Endodermal cell (in vitro differentiated cells): ENCODE results near the gene PCK2. TPM values are rescaled to one million over a fixed set of nuclear protein-coding genes. Genes with fewer than 3 reads are reported as not detected.

ENCODE experiments used
- DNase-seq: peaks from one replicate; pipeline ENCODE4 v3.0.0-alpha.2; 2017
- H3K27ac ChIP-seq: 2 replicates; pipeline ENCODE4 v1.5.1; 2013; ENCODE audit warnings: mild to moderate bottlenecking, low read depth, low read length, moderate library complexity
- H3K27me3 ChIP-seq: 2 replicates; pipeline ENCODE4 v1.6.1; 2013; ENCODE audit warnings: mild to moderate bottlenecking, low read length, moderate library complexity; ENCODE audit not compliant: insufficient read depth, control insufficient read depth, poor library complexity, severe bottlenecking
- H3K36me3 ChIP-seq: 2 replicates; pipeline ENCODE4 v1.7.0; 2013; ENCODE audit warnings: mild to moderate bottlenecking, low read length, moderate library complexity; ENCODE audit not compliant: control insufficient read depth, insufficient read depth
- H3K4me1 ChIP-seq: one replicate; pipeline ENCODE4 v1.7.0; 2013; ENCODE audit warnings: low read length; ENCODE audit not compliant: control insufficient read depth, insufficient read depth
- H3K4me3 ChIP-seq: 2 replicates; pipeline ENCODE4 v1.5.1; 2013; ENCODE audit warnings: mild to moderate bottlenecking, low read length, moderate library complexity
- H3K9ac ChIP-seq: 2 replicates; pipeline ENCODE4 v1.6.1; 2013; ENCODE audit warnings: mild to moderate bottlenecking, low read length, moderate library complexity; ENCODE audit not compliant: poor library complexity, severe bottlenecking; ENCODE audit errors: extremely low read depth
- H3K9me3 ChIP-seq: 2 replicates; pipeline ENCODE4 v1.6.1; 2013; ENCODE audit warnings: mild to moderate bottlenecking, low read length, moderate library complexity; ENCODE audit not compliant: control insufficient read depth
- H3K27ac Mint-ChIP-seq: 2 replicates; pipeline ENCODE4 v1.8.0; 2020; ENCODE audit warnings: mixed read lengths
- H3K27me3 Mint-ChIP-seq: 2 replicates; pipeline ENCODE4 v1.8.0; 2021; ENCODE audit warnings: mild to moderate bottlenecking, mixed read lengths; ENCODE audit not compliant: insufficient read depth
- H3K36me3 Mint-ChIP-seq: 2 replicates; pipeline ENCODE4 v1.8.0; 2020; ENCODE audit warnings: low read depth, mixed read lengths
- H3K4me1 Mint-ChIP-seq: 2 replicates; pipeline ENCODE4 v1.8.0; 2020; ENCODE audit warnings: mixed read lengths
- H3K4me3 Mint-ChIP-seq: 2 replicates; pipeline ENCODE4 v1.8.0; 2020; ENCODE audit warnings: mild to moderate bottlenecking, moderate library complexity, mixed read lengths
- H3K9me3 Mint-ChIP-seq: 2 replicates; pipeline ENCODE4 v1.8.0; 2020; ENCODE audit warnings: mild to moderate bottlenecking, mixed read lengths
- CTCF ChIP-seq: fragments of 200-600 bp; sonication (generic); conservative IDR thresholded peaks from 2 replicates; pipeline ENCODE4 v1.5.0; 2021; ENCODE audit warnings: antibody characterized with exemption, mild to moderate bottlenecking
- WGBS, 2 experiments: methylation state at CpG; one replicate each; pipeline versions ENCODE4 v1.1.5 to v1.1.7; 2013; ENCODE audit warnings: missing lambda C conversion rate in 2 of 2, mixed read lengths in 1 of 2; ENCODE audit not compliant: insufficient coverage in 1 of 2, insufficient read length in 1 of 2; 5-methylcytosine and 5-hydroxymethylcytosine counted together
- total RNA-seq, 2 donors: library from RNA; stranded (reverse); fragmentation: NEBNext Ultra II Directional in 1 of 2; extraction: Animal tissue kit (Norgen Biotek cat#: 25700) in 1 of 2; gene quantifications; 2 replicates in 1 of 2; 3 replicates in 1 of 2; pipeline ENCODE4 v1.2.1, GENCODE V29; 2021

The PCK2 gene
- total RNA-seq, 2 donors from 2014 or later = 37.7 to 42.8 TPM

GRCh38 chr14:24053548-24054323 lies 40.4 kb upstream of the PCK2 start:
- no peak overlapping the region for H3K27ac Mint-ChIP-seq

GRCh38 chr14:24054324-24054641 lies 39.8 kb upstream of the PCK2 start:
- no peaks in the 10 kb centered on the region for H3K36me3 ChIP-seq
- H3K9me3 ChIP-seq = no peaks in the 10 kb centered on the region
- Mint-ChIP-seq H3K9me3 (no peaks in the 10 kb centered on the region), H3K4me1 (peaks cover 12% of the 10 kb centered on the region), H3K4me3 (no peak overlapping the region), H3K36me3 (no peaks in the 10 kb centered on the region), H3K27ac (no peak overlapping the region), H3K27me3 (no peaks in the 10 kb centered on the region)
- H3K4me1 ChIP-seq = no peaks in the 10 kb centered on the region
- H3K9ac ChIP-seq = no peak overlapping the region
- WGBS, 2 experiments = 78 to 85% methylated on average over 6 of the region's 6 CpGs
- no peak for DNase-seq
- no peak overlapping the region for H3K4me3 ChIP-seq
- no peak for TF ChIP-seq CTCF
- no peak overlapping the region for H3K27ac ChIP-seq
- H3K27me3 ChIP-seq = no peaks in the 10 kb centered on the region

More at GRCh38 chr14:24053548-24054323, 40.4 kb upstream of the PCK2 start:
- Histone ChIP-seq H3K4me3 (no peak overlapping the region), H3K27me3 (no peaks in the 10 kb centered on the region), H3K9ac (no peak overlapping the region), H3K27ac (no peak overlapping the region), H3K4me1 (no peaks in the 10 kb centered on the region), H3K9me3 (no peaks in the 10 kb centered on the region), H3K36me3 (no peaks in the 10 kb centered on the region)
- peak; percentile 40 for DNase-seq
- no peaks in the 10 kb centered on the region for H3K36me3 Mint-ChIP-seq
- H3K4me3 Mint-ChIP-seq = no peak overlapping the region
- no peak for TF ChIP-seq CTCF
- H3K9me3 Mint-ChIP-seq = no peaks in the 10 kb centered on the region
- peaks cover 12% of the 10 kb centered on the region for H3K4me1 Mint-ChIP-seq
- H3K27me3 Mint-ChIP-seq = no peaks in the 10 kb centered on the region
- 89 to 90% methylated on average over 3 to 10 of the region's 10 CpGs for WGBS, 2 experiments

- H3K27ac ChIP-seq = no peak overlapping the region
- no peaks in the 10 kb centered on the region for H3K27me3 Mint-ChIP-seq
- H3K4me3 ChIP-seq = no peak overlapping the region
These were observed 39.5 kb upstream of the PCK2 start for GRCh38 chr14:24054646-24055045.

More at GRCh38 chr14:24054646-24055045, 39.5 kb upstream of the PCK2 start:
- DNase-seq = no peak
- WGBS, 2 experiments = 93 to 94% methylated on average over 5 to 9 of the region's 9 CpGs
- H3K27me3 ChIP-seq = no peaks in the 10 kb centered on the region
- no peaks in the 10 kb centered on the region for H3K36me3 Mint-ChIP-seq
- no peak for TF ChIP-seq CTCF
- peaks cover 12% of the 10 kb centered on the region for H3K4me1 Mint-ChIP-seq
- no peaks in the 10 kb centered on the region for H3K36me3 ChIP-seq
- H3K9ac ChIP-seq = no peak overlapping the region
- H3K27ac Mint-ChIP-seq = no peak overlapping the region
- H3K9me3 ChIP-seq = no peaks in the 10 kb centered on the region
- H3K4me3 Mint-ChIP-seq = no peak overlapping the region
- no peaks in the 10 kb centered on the region for H3K4me1 ChIP-seq
- no peaks in the 10 kb centered on the region for H3K9me3 Mint-ChIP-seq
